Right lobe of liver (tissue), 4 donors: ENCODE data around the gene PEX6.

Experiments used
- POLR2A ChIP-seq: fragments of 450-650 bp; IDR thresholded peaks from one replicate; pipeline ENCODE4 v1.6.1; 2017; ENCODE audit warnings: antibody characterized with exemption, mild to moderate bottlenecking
- TF ChIP-seq, protein P1 (sequence below), 4 donors: fragments of 200-600 bp in 3 of 4; fragments of 450-650 bp in 1 of 4; IDR thresholded peaks; one replicate each; pipeline versions ENCODE4 v1.5.1 to v1.8.0; 2016 to 2022; ENCODE audit warnings: antibody characterized with exemption in 4 of 4, mild to moderate bottlenecking in 2 of 4
- donor health status: DM: no; HTN: no; CAD: no.
- donor health status: DM: no; HTN: no; CAD: no.
- donor health status: DM: no; HTN: yes; CAD: no.

DNA sequence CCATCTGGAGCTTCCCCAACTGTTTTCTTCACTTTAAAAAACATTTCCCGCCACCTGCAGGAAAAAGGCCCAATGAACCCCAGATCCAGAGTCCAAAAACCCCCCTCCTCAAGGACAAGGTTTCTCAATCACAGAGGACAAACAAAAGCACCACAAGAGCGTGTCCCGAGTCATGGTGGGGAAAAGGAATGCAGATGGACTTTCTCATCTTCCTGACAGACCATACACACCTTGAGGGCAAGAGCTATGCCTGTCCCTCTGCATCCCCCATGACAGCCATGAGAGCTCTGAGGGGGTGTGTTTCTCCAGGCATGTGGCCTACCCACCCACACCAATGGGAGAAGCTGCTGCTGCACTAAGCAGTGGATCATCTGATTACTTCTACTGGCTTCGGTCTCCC lies 9.0 kb downstream of the PEX6 start:
- TF ChIP-seq, protein P1, sequence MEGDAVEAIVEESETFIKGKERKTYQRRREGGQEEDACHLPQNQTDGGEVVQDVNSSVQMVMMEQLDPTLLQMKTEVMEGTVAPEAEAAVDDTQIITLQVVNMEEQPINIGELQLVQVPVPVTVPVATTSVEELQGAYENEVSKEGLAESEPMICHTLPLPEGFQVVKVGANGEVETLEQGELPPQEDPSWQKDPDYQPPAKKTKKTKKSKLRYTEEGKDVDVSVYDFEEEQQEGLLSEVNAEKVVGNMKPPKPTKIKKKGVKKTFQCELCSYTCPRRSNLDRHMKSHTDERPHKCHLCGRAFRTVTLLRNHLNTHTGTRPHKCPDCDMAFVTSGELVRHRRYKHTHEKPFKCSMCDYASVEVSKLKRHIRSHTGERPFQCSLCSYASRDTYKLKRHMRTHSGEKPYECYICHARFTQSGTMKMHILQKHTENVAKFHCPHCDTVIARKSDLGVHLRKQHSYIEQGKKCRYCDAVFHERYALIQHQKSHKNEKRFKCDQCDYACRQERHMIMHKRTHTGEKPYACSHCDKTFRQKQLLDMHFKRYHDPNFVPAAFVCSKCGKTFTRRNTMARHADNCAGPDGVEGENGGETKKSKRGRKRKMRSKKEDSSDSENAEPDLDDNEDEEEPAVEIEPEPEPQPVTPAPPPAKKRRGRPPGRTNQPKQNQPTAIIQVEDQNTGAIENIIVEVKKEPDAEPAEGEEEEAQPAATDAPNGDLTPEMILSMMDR (IDR thresholded peaks at IDR 0.05): no peak
- TF ChIP-seq POLR2A: no peak
